Upper lobe of left lung (tissue), 6 donors: ENCODE results near the gene CPEB3. TPM values are rescaled to one million over a fixed set of nuclear protein-coding genes. Genes with fewer than 3 reads are reported as not detected.
"Not testable (repeated sequence)": the region's sequence is repeated elsewhere in the genome, so short reads cannot be mapped to it uniquely, and the experiment has no call there.

Experiments used
- ATAC-seq, 2 donors: fragments of 200-7000 bp; cut with Tn5 transposase; one replicate each; pipeline ENCODE4 v1.9.1; 2022; ENCODE audit warnings: mild to moderate bottlenecking in 2 of 2, moderate library complexity in 2 of 2; ENCODE audit not compliant: low FRiP score in 2 of 2
- DNase-seq, 2 donors: peaks; one replicate each; pipeline ENCODE4 v3.0.0-alpha.2; 2019 to 2020
- H3K27ac ChIP-seq, 4 donors: fragments of 200-600 bp; sonication (generic); one replicate each; pipeline ENCODE4 v1.5.1; 2016 to 2019
- H3K27me3 ChIP-seq, 4 donors: fragments of 200-600 bp; sonication (generic); one replicate each; pipeline ENCODE4 v1.5.1; 2017 to 2019
- H3K36me3 ChIP-seq, 4 donors: fragments of 200-600 bp; sonication (generic); one replicate each; pipeline ENCODE4 v1.5.1; 2016 to 2019
- H3K4me1 ChIP-seq, 4 donors: fragments of 200-600 bp; sonication (generic); one replicate each; pipeline ENCODE4 v1.5.1; 2018 to 2019
- H3K4me3 ChIP-seq, 4 donors: fragments of 200-600 bp; sonication (generic); one replicate each; pipeline ENCODE4 v1.5.1; 2017 to 2019; ENCODE audit warnings: mild to moderate bottlenecking in 2 of 4, moderate library complexity in 1 of 4
- H3K9me3 ChIP-seq, 4 donors: fragments of 200-600 bp; sonication (generic); one replicate each; pipeline ENCODE4 v1.5.1; 2018 to 2019
- CTCF ChIP-seq, 6 experiments: fragments of 450-650 bp in 4 of 6; fragments of 200-600 bp in 2 of 6; sonication (generic) in 2 of 6; IDR thresholded peaks; one replicate each; pipeline ENCODE4 v1.5.1; 2016 to 2019; ENCODE audit warnings: antibody characterized with exemption in 6 of 6
- EP300 ChIP-seq, 4 donors: sonication (generic); formaldehyde crosslinking; IDR thresholded peaks; one replicate each; pipeline ENCODE4 v1.5.1; 2017; ENCODE audit warnings: antibody characterized with exemption in 4 of 4, control low read depth in 2 of 4
- POLR2A ChIP-seq, 4 donors: fragments of 450-650 bp; IDR thresholded peaks; one replicate each; pipeline ENCODE4 v1.5.1; 2016 to 2017; ENCODE audit warnings: antibody characterized with exemption in 4 of 4, mild to moderate bottlenecking in 2 of 4
- POLR2AphosphoS5 ChIP-seq, 2 donors: sonication (generic); formaldehyde crosslinking; IDR thresholded peaks; one replicate each; pipeline ENCODE4 v1.5.1; 2017; ENCODE audit warnings: antibody characterized with exemption in 2 of 2
- WGBS, 2 donors: methylation state at CpG; one replicate each; pipeline ENCODE4 v1.1.5; 2017 to 2018; 5-methylcytosine and 5-hydroxymethylcytosine counted together
- total RNA-seq, 6 donors: library from RNA; depleted of rRNA in 4 of 6; stranded (reverse); fragments of >200 nt in 4 of 6; gene quantifications; one replicate each; pipeline versions ENCODE4 v1.1.0 to v1.2.1, GENCODE V29; 2016 to 2021
- donor health status: DM: no; HTN: no; CAD: no; lungs with moderate emphysema.
- donor health status: DM: no; HTN: yes; CAD: no; lungs with severe emphysema.

Gene CPEB3
- total RNA-seq, 6 donors from 2014 or later, result 5.2 to 12.6 (median 7.2) TPM

GRCh38 chr10:92149261-92149660 is 141.6 kb downstream of the CPEB3 start:
- ATAC-seq (no peak), DNase-seq (no peak)
- 68 to 77% methylated on average over 1 of the region's 1 CpG for WGBS, 2 donors
- H3K4me1 ChIP-seq, result peaks cover 10 to 22% (median 18%) of the 10 kb centered on the region in 4 donors
- no peak for TF ChIP-seq EP300 (IDR thresholded peaks at IDR 0.05)
- TF ChIP-seq CTCF (IDR thresholded peaks at IDR 0.05), result no peak
- TF ChIP-seq POLR2A (IDR thresholded peaks at IDR 0.05), result no peak
- no peak for TF ChIP-seq POLR2AphosphoS5 (IDR thresholded peaks at IDR 0.05)
- H3K27me3 ChIP-seq, result no peaks in the 10 kb centered on the region
- no peak overlapping the region for H3K4me3 ChIP-seq
- H3K27ac ChIP-seq, result no peak overlapping the region
- H3K36me3 ChIP-seq, result no peaks in the 10 kb centered on the region
- H3K9me3 ChIP-seq, result no peaks in the 10 kb centered on the region

- H3K9me3 ChIP-seq, result no peaks in the 10 kb centered on the region
- H3K36me3 ChIP-seq, result no peaks in the 10 kb centered on the region
- TF ChIP-seq EP300 (IDR thresholded peaks at IDR 0.05) (no peak), POLR2AphosphoS5 (IDR thresholded peaks at IDR 0.05) (no peak), POLR2A (IDR thresholded peaks at IDR 0.05) (no peak), CTCF (IDR thresholded peaks at IDR 0.05) (no peak)
These were observed 144.1 kb downstream of the CPEB3 start for GRCh38 chr10:92146781-92147180.

GRCh38 chr10:92146107-92146506 is 144.8 kb downstream of the CPEB3 start:
- TF ChIP-seq EP300 (IDR thresholded peaks at IDR 0.05), result no peak
- TF ChIP-seq POLR2AphosphoS5 (IDR thresholded peaks at IDR 0.05), result no peak
- no peak for TF ChIP-seq CTCF (IDR thresholded peaks at IDR 0.05)
- TF ChIP-seq POLR2A (IDR thresholded peaks at IDR 0.05), result no peak
- Histone ChIP-seq H3K9me3 (no peaks in the 10 kb centered on the region), H3K27me3 (no peaks in the 10 kb centered on the region), H3K4me3 (no peak overlapping the region), H3K36me3 (no peaks in the 10 kb centered on the region), H3K27ac (peak overlapping the region in 2 of 4 donors; percentile 9 to 57), H3K4me1 (peaks cover 10 to 29% (median 18%) of the 10 kb centered on the region in 4 donors)
- 88% methylated on average over 1 of the region's 1 CpG for WGBS, 2 donors
- DNase-seq (no peak), ATAC-seq (no peak)

More at GRCh38 chr10:92146781-92147180, 144.1 kb downstream of the CPEB3 start:
- peak overlapping the region in 2 of 4 donors; percentile 9 to 57 for H3K27ac ChIP-seq
- H3K4me1 ChIP-seq, result peaks cover 10 to 29% (median 18%) of the 10 kb centered on the region in 4 donors
- DNase-seq (no peak), ATAC-seq (no peak)
- 89 to 90% methylated on average over 6 of the region's 6 CpGs for WGBS, 2 donors
- no peak overlapping the region for H3K4me3 ChIP-seq
- H3K27me3 ChIP-seq, result no peaks in the 10 kb centered on the region

- no peaks in the 10 kb centered on the region for H3K9me3 ChIP-seq
- no peak for TF ChIP-seq EP300 (IDR thresholded peaks at IDR 0.05)
- no peak for TF ChIP-seq POLR2AphosphoS5 (IDR thresholded peaks at IDR 0.05)
- no peak for TF ChIP-seq POLR2A (IDR thresholded peaks at IDR 0.05)
- TF ChIP-seq CTCF (IDR thresholded peaks at IDR 0.05), result no peak
These were observed 147.9 kb downstream of the CPEB3 start for GRCh38 chr10:92142949-92143348.

GRCh38 chr10:92142512-92142911 is 148.4 kb downstream of the CPEB3 start:
- TF ChIP-seq EP300 (IDR thresholded peaks at IDR 0.05) (no peak), CTCF (IDR thresholded peaks at IDR 0.05) (no peak), POLR2AphosphoS5 (IDR thresholded peaks at IDR 0.05) (no peak), POLR2A (IDR thresholded peaks at IDR 0.05) (no peak)

More at GRCh38 chr10:92142949-92143348, 147.9 kb downstream of the CPEB3 start:
- no peak for ATAC-seq
- no peak overlapping the region for H3K27ac ChIP-seq
- H3K36me3 ChIP-seq, result peaks cover 0 to 2% (median 0%) of the 10 kb centered on the region in 4 donors
- 91% methylated on average over 3 of the region's 3 CpGs for WGBS, 2 donors
- H3K4me3 ChIP-seq, result no peak overlapping the region
- H3K4me1 ChIP-seq, result peaks cover 10 to 29% (median 16%) of the 10 kb centered on the region in 4 donors
- no peak for DNase-seq
- H3K27me3 ChIP-seq, result no peaks in the 10 kb centered on the region

GRCh38 chr10:92141147-92141546 is 149.7 kb downstream of the CPEB3 start:
- ATAC-seq, H3K36me3 ChIP-seq, H3K27ac ChIP-seq, H3K4me3 ChIP-seq, H3K9me3 ChIP-seq, DNase-seq, H3K27me3 ChIP-seq: not testable (repeated sequence)
- peaks cover 0 to 18% (median 7%) of the 10 kb centered on the region in 4 donors for H3K4me1 ChIP-seq
- 50 to 67% methylated on average over 1 to 2 of the region's 3 CpGs for WGBS, 2 donors

More at GRCh38 chr10:92142512-92142911, 148.4 kb downstream of the CPEB3 start:
- H3K4me3 ChIP-seq, result no peak overlapping the region
- no peak for DNase-seq
- WGBS, 2 donors, result 83 to 87% methylated on average over 1 of the region's 1 CpG
- H3K4me1 ChIP-seq, result peaks cover 8 to 29% (median 13%) of the 10 kb centered on the region in 4 donors
- no peak for ATAC-seq
- no peaks in the 10 kb centered on the region for H3K27me3 ChIP-seq
- peaks cover 0 to 3% (median 0%) of the 10 kb centered on the region in 4 donors for H3K36me3 ChIP-seq
- H3K27ac ChIP-seq, result no peak overlapping the region
- no peaks in the 10 kb centered on the region for H3K9me3 ChIP-seq

GRCh38 chr10:92134049-92134448 is 156.8 kb downstream of the CPEB3 start:
- H3K4me3 ChIP-seq, H3K27me3 ChIP-seq, H3K36me3 ChIP-seq, ATAC-seq, DNase-seq, H3K27ac ChIP-seq, H3K9me3 ChIP-seq, H3K4me1 ChIP-seq: not testable (repeated sequence)
- 86 to 95% methylated on average over 1 of the region's 1 CpG for WGBS, 2 donors
